HEK293 (cell line): ENCODE measurements around the gene KRT36.

Experiments used
- CTCF ChIA-PET: fragments of 350-600 bp; formaldehyde crosslinking; extraction: SDS; loops from one replicate; lab custom pipeline; 2021; ENCODE audit warnings: antibody characterized with exemption; lab: Yijun Ruan, JAX
- POLR2A ChIA-PET: fragments of 300-600 bp; formaldehyde crosslinking; extraction: SDS; loops from one replicate; lab custom pipeline; 2020; ENCODE audit warnings: antibody characterized with exemption, inconsistent platforms; lab: Yijun Ruan, JAX
- H3K27ac ChIP-seq: fragments of 200-500 bp; sonication (Bioruptor generic); 2 replicates; pipeline ENCODE4 v1.5.1; 2014; ENCODE audit warnings: low read depth, low read length, control low read depth, inconsistent platforms; ENCODE audit errors: extremely low read depth
- H3K36me3 ChIP-seq, 2 experiments: fragments of 200-500 bp in 1 of 2; sonication (Bioruptor generic) in 1 of 2; 1 replicate in 1 of 2; 2 replicates in 1 of 2; pipeline ENCODE4 v1.5.1; 2014 to 2017; ENCODE audit warnings: inconsistent platforms in 2 of 2, low read length in 2 of 2; ENCODE audit not compliant: control insufficient read depth in 2 of 2, insufficient read depth in 1 of 2
- H3K4me1 ChIP-seq: fragments of 200-500 bp; sonication (Bioruptor generic); 2 replicates; pipeline ENCODE4 v1.5.1; 2014; ENCODE audit warnings: mild to moderate bottlenecking, low read length, inconsistent platforms; ENCODE audit not compliant: control insufficient read depth, insufficient read depth
- H3K4me3 ChIP-seq: 2 replicates; pipeline ENCODE4 v1.5.1; 2011; ENCODE audit warnings: low read depth, mild to moderate bottlenecking, control low read depth, low read length, moderate library complexity
- H3K9me3 ChIP-seq: fragments of 200-500 bp; sonication (Bioruptor generic); 2 replicates; pipeline ENCODE4 v1.5.1; 2014; ENCODE audit warnings: low read depth, low read length, inconsistent platforms; ENCODE audit not compliant: control insufficient read depth, insufficient read depth
- CTCF ChIP-seq: fragments of 450-650 bp; formaldehyde crosslinking; IDR thresholded peaks from 2 replicates; pipeline ENCODE4 v1.5.1; 2016; ENCODE audit warnings: missing biosample characterization, missing genetic modification characterization
- GFI1B ChIP-seq: fragments of 450-650 bp; formaldehyde crosslinking; IDR thresholded peaks from 2 replicates; pipeline ENCODE4 v1.5.1; 2016; ENCODE audit warnings: missing biosample characterization, missing genetic modification characterization
- KLF10 ChIP-seq: fragments of 450-650 bp; IDR thresholded peaks from 2 replicates; pipeline ENCODE4 v1.5.1; 2018; ENCODE audit warnings: missing biosample characterization, mild to moderate bottlenecking, missing genetic modification characterization
- MZF1 ChIP-seq: fragments of 450-650 bp; formaldehyde crosslinking; IDR thresholded peaks from 2 replicates; pipeline ENCODE4 v1.5.1; 2017; ENCODE audit warnings: missing biosample characterization, missing genetic modification characterization, borderline replicate concordance
- SCRT1 ChIP-seq: fragments of 450-650 bp; formaldehyde crosslinking; IDR thresholded peaks from 2 replicates; pipeline ENCODE4 v1.5.1; 2016; ENCODE audit warnings: missing biosample characterization, missing genetic modification characterization, borderline replicate concordance
- ZBTB48 ChIP-seq: fragments of 450-650 bp; formaldehyde crosslinking; IDR thresholded peaks from 2 replicates; pipeline ENCODE4 v1.5.1; 2016; ENCODE audit warnings: missing biosample characterization, missing genetic modification characterization
- ZFHX2 ChIP-seq: fragments of 450-650 bp; formaldehyde crosslinking; conservative IDR thresholded peaks from 2 replicates; pipeline ENCODE4 v1.5.1; 2016; ENCODE audit warnings: missing biosample characterization, missing genetic modification characterization
- ZFP69B ChIP-seq: fragments of 450-650 bp; formaldehyde crosslinking; IDR thresholded peaks from 2 replicates; pipeline ENCODE4 v1.5.1; 2016; ENCODE audit warnings: missing biosample characterization, missing genetic modification characterization
- ZIC2 ChIP-seq: fragments of 450-650 bp; formaldehyde crosslinking; IDR thresholded peaks from 2 replicates; pipeline ENCODE4 v1.5.1; 2016; ENCODE audit warnings: missing biosample characterization, missing genetic modification characterization
- ZNF132 ChIP-seq: fragments of 450-650 bp; formaldehyde crosslinking; IDR thresholded peaks from 2 replicates; pipeline ENCODE4 v1.5.1; 2017; ENCODE audit warnings: missing biosample characterization, missing genetic modification characterization, borderline replicate concordance
- ZNF19 ChIP-seq: fragments of 450-650 bp; formaldehyde crosslinking; IDR thresholded peaks from 2 replicates; pipeline ENCODE4; 2016; ENCODE audit warnings: missing biosample characterization, missing genetic modification characterization, low read depth
- ZNF280C ChIP-seq: fragments of 450-650 bp; formaldehyde crosslinking; IDR thresholded peaks from 2 replicates; pipeline ENCODE4 v1.5.1; 2016; ENCODE audit warnings: missing biosample characterization, missing genetic modification characterization
- ZNF324 ChIP-seq: fragments of 450-650 bp; formaldehyde crosslinking; IDR thresholded peaks from 2 replicates; pipeline ENCODE4 v1.5.1; 2016; ENCODE audit warnings: missing biosample characterization, missing genetic modification characterization
- ZNF335 ChIP-seq: fragments of 450-650 bp; formaldehyde crosslinking; conservative IDR thresholded peaks from 2 replicates; pipeline ENCODE4 v1.5.1; 2016; ENCODE audit warnings: missing biosample characterization, missing genetic modification characterization
- ZNF362 ChIP-seq: fragments of 450-650 bp; formaldehyde crosslinking; IDR thresholded peaks from 2 replicates; pipeline ENCODE4 v1.5.1; 2016; ENCODE audit warnings: missing biosample characterization, missing genetic modification characterization
- ZNF529 ChIP-seq: fragments of 450-650 bp; formaldehyde crosslinking; IDR thresholded peaks from 2 replicates; pipeline ENCODE4 v1.5.1; 2017; ENCODE audit warnings: missing genetic modification characterization, missing biosample characterization; ENCODE audit not compliant: insufficient replicate concordance
- ZNF558 ChIP-seq: fragments of 450-650 bp; formaldehyde crosslinking; IDR thresholded peaks from 2 replicates; pipeline ENCODE4 v1.5.1; 2016; ENCODE audit warnings: missing biosample characterization, missing genetic modification characterization
- ZNF561 ChIP-seq: fragments of 450-650 bp; IDR thresholded peaks from 2 replicates; pipeline ENCODE4 v1.5.1; 2018; ENCODE audit warnings: missing biosample characterization, missing genetic modification characterization, borderline replicate concordance
- ZNF585B ChIP-seq: fragments of 450-650 bp; formaldehyde crosslinking; IDR thresholded peaks from 2 replicates; pipeline ENCODE4 v1.5.1; 2016; ENCODE audit warnings: missing biosample characterization, missing genetic modification characterization
- ZNF596 ChIP-seq: fragments of 450-650 bp; IDR thresholded peaks from 2 replicates; pipeline ENCODE4 v1.5.0; 2018; ENCODE audit warnings: missing biosample characterization, mild to moderate bottlenecking, missing genetic modification characterization, moderate library complexity
- ZNF610 ChIP-seq: fragments of 450-650 bp; formaldehyde crosslinking; IDR thresholded peaks from 2 replicates; pipeline ENCODE4 v1.5.1; 2016; ENCODE audit warnings: missing biosample characterization, missing genetic modification characterization, borderline replicate concordance
- ZNF692 ChIP-seq: fragments of 450-650 bp; formaldehyde crosslinking; IDR thresholded peaks from 2 replicates; pipeline ENCODE4 v1.5.1; 2016; ENCODE audit warnings: missing biosample characterization, missing genetic modification characterization
- ZNF777 ChIP-seq: fragments of 450-650 bp; formaldehyde crosslinking; IDR thresholded peaks from 2 replicates; pipeline ENCODE4 v1.5.1; 2017; ENCODE audit warnings: missing biosample characterization, missing genetic modification characterization, borderline replicate concordance
- ZNF843 ChIP-seq: fragments of 450-650 bp; formaldehyde crosslinking; IDR thresholded peaks from 2 replicates; pipeline ENCODE4 v1.5.1; 2016; ENCODE audit warnings: missing biosample characterization, missing genetic modification characterization
- ZSCAN4 ChIP-seq: fragments of 450-650 bp; formaldehyde crosslinking; IDR thresholded peaks from 2 replicates; pipeline ENCODE4 v1.5.1; 2017; ENCODE audit warnings: missing biosample characterization, missing genetic modification characterization
- TF ChIP-seq, protein P1 (sequence below): fragments of 450-650 bp; formaldehyde crosslinking; IDR thresholded peaks from 2 replicates; pipeline ENCODE4 v1.5.1; 2016; ENCODE audit warnings: missing biosample characterization, missing genetic modification characterization
- TF ChIP-seq, protein P2 (sequence below): sonication (generic); formaldehyde crosslinking; IDR thresholded peaks from 2 replicates; pipeline ENCODE4 v1.8.1; 2022; ENCODE audit warnings: mild to moderate bottlenecking, moderate library complexity, missing genetic modification reagents

The KRT36 gene

GRCh38 chr17:41516147-41516829 lies 26.6 kb upstream of the KRT36 start (continued):
- TF ChIP-seq ZNF692 (tag by site-specific recombination) (no peak), ZNF132 (tag by site-specific recombination) (no peak), MZF1 (tag by site-specific recombination) (no peak), ZNF610 (tag by site-specific recombination) (no peak), ZNF529 (tag by site-specific recombination) (no peak), ZNF777 (no peak), ZNF19 (tag by site-specific recombination) (no peak), ZNF585B (no peak), CTCF (tag by site-specific recombination) (no peak), SCRT1 (tag by site-specific recombination) (no peak)
- TF ChIP-seq, protein P1, sequence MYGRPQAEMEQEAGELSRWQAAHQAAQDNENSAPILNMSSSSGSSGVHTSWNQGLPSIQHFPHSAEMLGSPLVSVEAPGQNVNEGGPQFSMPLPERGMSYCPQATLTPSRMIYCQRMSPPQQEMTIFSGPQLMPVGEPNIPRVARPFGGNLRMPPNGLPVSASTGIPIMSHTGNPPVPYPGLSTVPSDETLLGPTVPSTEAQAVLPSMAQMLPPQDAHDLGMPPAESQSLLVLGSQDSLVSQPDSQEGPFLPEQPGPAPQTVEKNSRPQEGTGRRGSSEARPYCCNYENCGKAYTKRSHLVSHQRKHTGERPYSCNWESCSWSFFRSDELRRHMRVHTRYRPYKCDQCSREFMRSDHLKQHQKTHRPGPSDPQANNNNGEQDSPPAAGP, result no peak

- Histone ChIP-seq H3K9me3 (no peaks in the 10 kb centered on the region), H3K36me3 (no peaks in the 10 kb centered on the region), H3K4me3 (no peak overlapping the region), H3K27ac (peak overlapping the region; percentile 50), H3K4me1 (peaks cover 29% of the 10 kb centered on the region)
- ChIA-PET CTCF (interaction anchor here (0.7 to 1.9 kb wide), 3 partner anchors 13 to 150 kb away, joined by 3 to 8 read pairs (median 4); no protein-coding TSS in a partner anchor), POLR2A (no interaction called here)
- TF ChIP-seq ZNF596 (tag by site-specific recombination) (0 out of 2 replicates have a peak, but pooled peaks have one; percentile 48), ZIC2 (tag by site-specific recombination) (peak; percentile 95), ZNF324 (peak; percentile 80), ZFHX2 (tag by site-specific recombination) (peak; percentile 66), GFI1B (tag by site-specific recombination) (peak; percentile 62), ZNF280C (tag by site-specific recombination) (no peak), ZNF843 (tag by site-specific recombination) (peak; percentile 91), ZBTB48 (tag by site-specific recombination) (no peak), ZNF362 (tag by site-specific recombination) (no peak), ZFP69B (peak; percentile 49; the same call in 1 of the 2 replicates), ZNF558 (tag by site-specific recombination) (peak; percentile 50; the same call in 1 of the 2 replicates), ZNF335 (peak; percentile 75), KLF10 (peak; percentile 80), ZSCAN4 (tag by site-specific recombination) (0 out of 2 replicates have a peak, but pooled peaks have one; percentile 31), ZNF561 (peak; percentile 75; the same call in 1 of the 2 replicates)
- TF ChIP-seq, protein P2, sequence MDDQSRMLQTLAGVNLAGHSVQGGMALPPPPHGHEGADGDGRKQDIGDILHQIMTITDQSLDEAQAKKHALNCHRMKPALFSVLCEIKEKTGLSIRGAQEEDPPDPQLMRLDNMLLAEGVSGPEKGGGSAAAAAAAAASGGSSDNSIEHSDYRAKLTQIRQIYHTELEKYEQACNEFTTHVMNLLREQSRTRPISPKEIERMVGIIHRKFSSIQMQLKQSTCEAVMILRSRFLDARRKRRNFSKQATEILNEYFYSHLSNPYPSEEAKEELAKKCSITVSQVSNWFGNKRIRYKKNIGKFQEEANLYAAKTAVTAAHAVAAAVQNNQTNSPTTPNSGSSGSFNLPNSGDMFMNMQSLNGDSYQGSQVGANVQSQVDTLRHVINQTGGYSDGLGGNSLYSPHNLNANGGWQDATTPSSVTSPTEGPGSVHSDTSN (CRISPR knock-in tag), result no peak
Measured at GRCh38 chr17:41513168-41513547, 23.4 kb upstream of the KRT36 start.
